Activated naive CD4-positive, alpha-beta T cell (primary cell): ENCODE results near the gene RASGRP4.

Source experiments
- DNase-seq, 4 experiments: peaks; one replicate each; lab custom pipeline; 2025; lab: John Stamatoyannopoulos, UW

Gene RASGRP4

DNA sequence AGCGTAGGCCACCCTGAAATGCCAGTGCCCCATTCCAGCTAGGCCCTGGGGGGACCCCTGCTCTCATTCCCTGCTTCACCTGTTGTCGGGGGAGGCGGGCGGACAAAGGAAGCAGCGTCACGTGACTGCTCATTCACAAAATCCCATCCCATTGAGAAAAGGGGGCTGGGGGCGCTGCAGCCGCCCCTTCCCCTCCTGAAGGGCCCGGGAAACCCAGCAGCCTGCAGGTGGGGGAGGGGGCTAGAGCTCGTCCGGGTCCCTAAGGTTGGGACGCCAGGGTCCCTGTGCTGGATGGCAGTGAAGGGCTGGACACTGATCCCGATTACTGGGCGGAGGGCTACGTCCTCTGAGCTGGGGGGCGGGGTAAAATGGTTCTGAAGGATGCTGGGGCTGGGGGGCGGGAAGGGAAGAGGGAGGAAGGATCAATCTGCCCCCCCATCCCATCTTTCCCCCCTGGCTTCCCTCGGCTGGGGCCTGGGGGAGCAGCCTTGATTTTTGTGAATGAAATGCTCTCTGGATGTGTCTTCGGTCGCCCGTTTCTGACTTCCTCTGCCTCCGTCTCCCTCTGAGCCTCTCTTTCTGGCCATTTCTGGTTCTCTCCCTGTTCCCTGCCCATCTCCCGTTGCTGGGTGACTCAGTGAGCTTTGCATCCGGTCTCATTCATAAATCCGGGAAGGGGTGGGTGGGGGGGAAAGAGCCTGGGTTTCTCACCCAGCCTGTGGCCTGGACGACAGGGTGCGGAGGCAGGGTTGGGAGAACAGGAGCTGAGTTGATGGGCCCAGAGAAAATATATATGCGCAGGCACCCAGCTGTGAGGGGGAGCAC lies 36.7 kb downstream of the RASGRP4 start:
- DNase-seq, result peak in 1 of 4 experiments; percentile 15

DNA sequence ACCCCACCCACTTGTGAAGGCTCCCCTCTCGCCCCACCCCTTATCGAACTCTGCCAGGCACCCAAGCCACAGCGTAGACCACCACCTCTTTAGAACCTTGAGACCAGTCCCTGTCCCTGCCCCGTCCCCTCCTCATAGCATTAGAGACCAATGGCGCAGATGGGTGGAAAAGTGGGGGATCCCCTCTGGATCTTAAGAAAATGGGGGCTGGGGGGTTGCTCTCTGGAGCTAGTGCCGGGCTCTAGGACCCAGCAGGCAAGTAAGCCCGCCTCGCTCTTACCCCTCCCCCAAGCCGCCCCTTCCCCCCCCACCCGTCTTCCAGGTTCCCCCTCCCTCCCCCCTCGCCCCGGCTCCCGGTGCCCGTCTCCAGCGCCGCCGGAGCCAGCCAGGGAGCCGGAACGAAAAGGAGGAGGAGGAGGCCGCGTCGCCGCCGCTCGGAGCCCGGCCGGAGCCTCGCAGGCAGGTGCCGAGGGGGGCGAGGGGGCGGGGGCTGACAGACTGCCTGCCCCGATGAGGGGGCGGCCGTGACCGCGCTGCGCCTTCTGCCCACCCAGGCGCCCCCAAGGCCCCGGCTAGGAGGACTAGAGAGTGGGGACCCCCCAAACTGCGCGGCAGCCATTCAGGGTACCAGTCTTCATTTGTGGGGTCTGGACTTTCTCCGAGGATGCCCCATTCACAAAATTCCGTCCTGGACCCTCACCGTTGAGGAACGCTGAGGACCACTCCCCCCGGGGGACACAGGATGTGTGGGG lies 37.5 kb downstream of the RASGRP4 start, which contains the start of gene SPRED3:
Gene SPRED3, plus strand, starts transcription at position 349 of the 752 bp plus-strand sequence. CDS start 1,606 bp downstream, outside the sequence.
- DNase-seq, result peak in 1 of 4 experiments; percentile 23

DNA sequence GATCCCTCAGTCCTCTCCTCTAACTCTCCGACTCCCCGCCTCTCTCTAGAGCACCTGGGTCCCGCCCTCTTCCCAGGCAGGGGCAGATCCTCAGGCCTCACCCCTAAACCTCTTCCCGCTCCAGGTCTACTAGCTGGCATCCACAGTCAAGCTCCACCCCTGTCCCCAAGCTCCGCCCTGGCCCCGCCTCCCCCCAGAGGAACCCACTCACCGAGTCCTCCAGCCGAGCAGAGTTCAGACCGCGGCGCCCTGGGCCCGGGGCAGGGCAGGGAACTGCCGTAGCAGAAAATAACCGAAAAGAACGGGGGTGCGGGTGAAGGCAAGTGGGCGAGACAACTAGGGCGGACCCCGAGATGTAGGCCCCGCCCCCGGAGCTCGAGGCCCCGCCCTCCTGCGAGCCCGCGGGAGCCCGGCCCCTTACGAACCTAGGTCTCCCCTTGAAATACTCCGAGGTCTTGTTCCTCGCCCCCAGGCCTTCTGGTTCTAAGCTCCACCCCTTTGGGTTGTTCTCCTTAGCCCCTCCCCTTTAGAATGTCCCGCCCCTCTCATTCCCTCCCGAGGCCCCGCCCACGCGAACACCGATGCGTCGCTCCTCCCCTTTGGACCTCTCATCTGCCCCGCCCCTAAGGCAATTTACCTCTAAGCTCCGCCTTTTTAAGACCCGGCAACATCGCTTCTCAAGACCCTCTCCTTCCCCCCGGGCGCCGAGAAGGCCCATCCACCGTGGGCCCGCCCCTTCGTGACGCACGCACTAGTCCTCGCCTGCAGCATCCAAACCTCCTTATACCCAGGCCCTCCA lies 38.3 kb downstream of the RASGRP4 start, which contains the start of gene GGN:
Gene GGN, minus strand, starts transcription at position 485 of the 799 bp plus-strand sequence. CDS start 773 bp downstream, outside the sequence.
- peak; percentile 30 to 67 (median 58) for DNase-seq

DNA sequence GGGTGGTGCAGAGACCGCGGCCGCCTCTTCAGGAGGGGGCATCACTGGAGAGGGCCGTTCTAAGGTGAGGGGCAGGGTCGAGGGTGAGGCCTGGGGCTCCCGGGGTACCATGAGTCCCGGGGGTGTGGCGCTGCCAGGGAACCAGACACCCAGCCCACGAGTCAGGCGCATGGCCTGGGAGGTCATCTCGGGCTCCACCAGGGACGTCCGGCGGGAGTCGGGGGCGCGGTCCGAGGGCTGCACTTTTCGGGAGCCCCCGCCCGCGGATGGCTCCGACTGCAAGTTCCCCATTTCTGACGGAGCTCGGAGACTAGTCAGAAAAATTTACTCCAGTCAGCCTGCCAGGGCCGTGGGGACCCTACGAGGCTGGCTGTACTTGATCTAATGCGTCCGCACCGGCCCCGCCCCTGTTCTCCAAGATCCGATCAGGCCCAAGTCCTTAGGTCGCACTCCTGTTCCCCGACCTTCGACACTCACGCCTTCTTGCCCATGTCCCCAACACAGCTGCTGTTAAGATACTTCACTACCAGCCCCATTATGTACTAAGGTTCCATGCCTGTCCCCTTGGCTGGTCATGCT lies 39.0 kb downstream of the RASGRP4 start:
- DNase-seq, result peak in 1 of 4 experiments; percentile 31

DNA sequence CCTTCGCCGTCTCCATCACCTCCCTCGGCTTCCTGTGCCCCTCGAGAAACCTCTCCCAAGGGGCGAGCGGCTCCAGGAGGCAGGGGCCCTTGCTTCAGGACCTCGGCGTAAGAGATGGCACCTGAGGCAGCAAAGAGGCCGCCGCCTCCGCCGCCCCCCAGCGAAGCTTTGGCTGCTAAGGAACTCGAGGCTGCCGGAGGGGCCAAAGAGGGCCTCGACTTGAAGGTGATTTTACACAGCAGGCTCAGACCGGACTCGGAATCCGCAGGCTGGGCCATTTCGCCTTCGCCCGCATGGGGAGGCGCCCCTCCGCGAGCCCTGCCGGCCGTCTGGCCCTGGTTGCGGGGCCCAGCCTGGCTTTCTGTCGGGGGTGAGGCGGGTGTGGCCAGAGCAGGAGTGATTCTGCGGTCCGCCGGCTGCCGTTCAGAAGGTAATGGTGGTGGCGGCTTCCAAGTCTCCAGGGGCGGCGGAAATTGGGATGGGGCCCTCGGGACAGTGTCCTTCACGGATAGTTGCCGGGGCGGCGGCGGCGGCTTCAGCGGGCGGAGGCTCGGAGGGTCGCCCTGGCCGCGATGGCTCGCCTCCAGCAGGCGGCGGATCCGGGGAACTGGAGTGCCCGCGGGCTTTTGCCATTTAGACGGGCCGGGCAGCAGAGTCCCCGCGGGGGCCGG lies 39.6 kb downstream of the RASGRP4 start:
- DNase-seq, result no peak

DNA sequence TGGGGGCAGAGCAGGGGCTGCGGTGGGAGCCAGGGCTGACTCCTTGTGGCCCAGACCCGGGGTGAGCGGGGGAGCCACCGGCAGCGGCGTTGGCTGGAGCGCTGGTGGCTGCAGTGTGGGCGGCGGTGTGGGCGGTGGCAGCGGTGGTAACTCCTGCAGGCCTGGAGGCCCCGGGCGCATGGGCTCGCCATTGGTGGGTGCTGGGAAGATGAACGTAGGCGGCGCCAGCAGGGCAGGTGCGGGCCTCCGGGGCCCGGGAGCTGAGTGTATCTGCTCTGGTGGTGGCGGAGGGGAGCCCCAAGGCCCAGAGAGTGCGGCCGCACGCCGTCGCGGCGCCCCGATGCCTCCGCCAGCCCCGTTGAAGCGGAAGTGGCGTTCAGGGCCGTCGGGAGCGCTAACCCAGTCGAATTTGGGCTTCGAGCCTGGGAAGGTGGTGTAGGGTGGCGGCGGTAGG lies 40.2 kb downstream of the RASGRP4 start:
- DNase-seq, result no peak

DNA sequence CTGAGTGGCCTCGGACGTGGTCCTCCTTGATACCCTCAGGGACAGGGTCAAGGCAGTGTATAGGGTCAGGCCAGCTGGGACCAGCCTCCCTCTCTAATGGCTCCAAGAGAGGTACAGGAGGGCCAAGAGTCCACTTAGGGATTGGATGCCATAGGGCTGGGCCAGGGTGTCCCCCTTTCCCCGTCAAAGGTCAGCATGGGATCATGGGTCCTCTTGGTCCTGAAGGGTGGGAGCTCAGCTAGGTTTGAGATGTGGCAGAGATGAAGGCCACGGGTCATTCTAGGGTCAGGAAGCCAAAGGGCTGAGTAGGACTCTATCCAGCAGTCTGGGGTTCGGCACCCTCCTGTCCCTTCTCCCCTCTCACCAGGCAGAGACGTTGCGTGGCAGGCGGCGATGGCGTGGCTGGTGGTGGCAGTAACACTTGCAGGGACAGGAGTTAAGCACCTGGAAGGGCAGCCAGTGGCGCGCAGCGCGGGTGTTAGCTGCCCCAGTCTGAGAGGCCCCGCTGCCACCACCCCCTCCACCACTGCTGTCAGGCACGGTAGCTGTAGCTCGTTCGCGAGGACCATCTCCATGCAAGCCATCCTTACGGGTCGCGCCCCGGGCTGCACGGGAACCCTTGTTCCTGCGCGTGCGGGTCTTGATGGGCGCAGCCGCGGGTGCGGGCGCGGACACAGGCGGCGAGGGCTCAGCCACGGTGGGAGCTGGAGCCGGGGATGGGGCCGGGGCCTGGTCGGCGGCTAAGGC lies 40.8 kb downstream of the RASGRP4 start:
- DNase-seq, result no peak

DNA sequence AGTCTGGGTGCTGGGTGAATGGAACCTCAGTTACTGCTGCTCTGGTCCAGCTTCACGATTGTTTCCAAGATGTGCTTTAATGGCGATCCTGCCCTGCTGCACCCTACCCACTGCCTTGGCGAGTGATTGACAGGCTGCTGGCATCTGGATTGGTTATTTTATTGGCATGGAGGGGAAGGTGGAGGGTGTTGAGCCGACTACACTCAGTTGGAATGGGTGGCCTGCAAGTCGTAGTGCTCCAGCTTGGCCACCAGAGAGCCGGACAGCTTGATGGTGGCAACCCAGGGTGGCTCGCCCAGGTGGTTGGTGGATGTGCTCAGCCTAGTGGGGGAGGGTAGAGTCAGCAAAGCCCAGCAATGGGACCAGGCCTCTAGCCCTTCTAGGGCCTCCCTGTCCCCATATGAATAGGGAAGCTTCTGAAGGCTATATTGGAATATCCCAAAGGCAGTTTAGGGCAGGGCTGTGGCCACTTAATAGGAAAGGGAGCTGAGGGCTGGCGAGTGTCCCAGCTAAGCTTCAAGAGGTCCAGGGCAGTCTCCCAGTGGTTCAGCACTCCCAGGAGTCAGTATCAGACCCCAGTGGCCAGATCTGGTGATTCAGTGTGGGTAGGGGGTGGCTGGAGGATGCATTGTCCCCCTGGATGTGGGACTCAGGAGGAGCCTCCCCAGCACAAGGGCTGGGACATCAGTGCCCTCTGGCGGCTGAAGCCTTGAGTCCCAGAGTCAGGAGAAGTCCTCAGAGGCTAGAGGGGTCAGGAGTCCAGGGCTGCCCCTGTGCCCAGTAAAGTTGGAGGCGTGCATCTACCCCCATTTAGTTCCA lies 41.6 kb downstream of the RASGRP4 start:
- no peak for DNase-seq

DNA sequence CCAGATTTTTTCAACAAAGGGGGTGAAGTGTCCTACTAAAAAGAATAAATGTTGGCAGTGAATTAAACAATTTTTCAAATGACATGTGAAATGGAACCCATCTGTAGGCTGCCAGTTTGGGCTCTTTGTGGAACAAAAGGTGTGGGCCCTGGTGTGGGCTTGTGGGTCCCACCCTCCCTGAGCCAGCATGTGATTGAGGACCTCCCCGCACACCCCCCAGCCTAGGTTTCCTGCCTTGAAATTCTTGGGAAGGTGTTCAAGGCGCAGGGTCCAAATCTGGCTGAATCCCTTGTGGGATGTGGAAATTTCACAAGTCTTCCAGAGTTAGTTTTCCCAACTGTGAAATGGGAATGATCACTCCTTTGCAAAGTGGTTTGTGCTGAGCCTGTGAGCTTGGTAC lies 42.3 kb downstream of the RASGRP4 start:
- DNase-seq, result no peak

DNA sequence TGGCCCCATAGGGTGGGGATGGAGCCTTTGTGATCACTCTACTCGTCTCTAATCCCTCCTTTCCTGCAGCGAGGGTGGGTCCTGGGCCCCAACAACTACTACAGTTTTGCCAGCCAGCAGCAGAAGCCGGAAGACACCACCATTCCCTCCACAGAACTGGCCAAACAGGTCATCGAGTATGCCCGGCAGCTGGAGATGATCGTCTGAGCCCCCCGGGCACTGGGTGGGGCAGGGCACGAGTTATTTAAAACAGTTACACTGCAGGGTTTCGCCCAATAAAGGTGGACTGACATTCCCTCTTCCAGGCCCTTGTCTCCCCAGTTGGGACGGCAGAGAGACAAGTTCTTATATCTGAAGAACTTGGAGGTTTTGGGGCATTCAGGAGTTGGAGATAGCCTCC lies 42.8 kb downstream of the RASGRP4 start:
- DNase-seq, result no peak

DNA sequence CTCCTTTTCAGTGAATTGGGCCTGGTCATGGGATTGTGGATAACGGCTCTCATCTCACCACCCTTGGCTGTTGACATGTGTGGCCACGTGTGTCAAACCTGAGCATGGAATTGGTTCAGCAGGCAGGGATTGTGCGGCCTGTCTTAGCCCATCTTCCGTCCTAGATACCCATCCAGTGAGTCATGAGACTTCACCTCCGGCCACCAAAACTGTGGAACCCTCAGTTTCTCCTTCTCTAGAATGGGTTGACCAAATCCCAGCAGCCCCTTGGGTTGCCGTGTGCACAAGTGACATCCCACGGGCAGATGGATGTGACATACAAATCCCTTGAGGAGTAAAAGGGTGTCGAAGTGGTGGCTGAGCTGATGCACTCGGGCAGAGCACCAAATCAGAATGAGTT lies 44.9 kb downstream of the RASGRP4 start:
- DNase-seq, result no peak

DNA sequence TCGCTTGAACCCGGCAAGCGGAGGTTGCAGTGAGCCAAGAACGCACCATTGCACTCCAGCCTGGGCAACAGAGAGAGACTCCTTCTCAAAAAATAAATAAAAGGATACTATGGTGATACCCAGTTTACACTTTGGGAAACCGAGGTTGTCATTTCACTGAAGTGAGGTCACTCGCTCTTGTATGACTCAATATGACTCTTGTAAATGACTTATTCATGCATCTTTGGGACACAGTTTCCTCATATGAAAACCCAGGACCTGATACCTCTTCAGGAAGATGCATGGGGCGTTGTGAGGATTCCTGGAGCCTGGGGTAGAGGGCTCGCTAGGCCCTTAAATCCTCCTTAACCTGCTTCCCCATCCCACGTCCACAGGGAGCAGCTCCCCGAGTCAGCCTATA lies 47.2 kb downstream of the RASGRP4 start:
- no peak for DNase-seq

DNA sequence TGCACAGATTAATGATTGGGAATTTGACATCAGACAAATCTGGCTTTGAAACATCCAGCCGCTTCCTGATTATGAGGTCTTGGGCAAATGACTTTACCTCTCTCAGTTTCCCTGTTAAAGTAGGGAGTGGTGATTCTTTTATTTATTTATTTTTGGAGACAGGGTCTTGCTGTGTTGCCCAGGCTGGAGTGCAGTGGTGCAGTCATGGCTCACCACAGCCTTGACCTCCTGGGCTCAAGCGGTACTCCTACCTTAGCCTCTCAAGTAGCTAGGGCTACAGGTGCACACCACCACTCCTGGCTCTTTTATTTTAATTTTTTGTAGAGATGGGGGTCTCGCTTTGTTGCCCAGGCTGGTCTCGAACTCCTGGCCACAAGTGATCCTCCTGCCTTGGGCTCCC lies 49.0 kb downstream of the RASGRP4 start:
- no peak for DNase-seq

DNA sequence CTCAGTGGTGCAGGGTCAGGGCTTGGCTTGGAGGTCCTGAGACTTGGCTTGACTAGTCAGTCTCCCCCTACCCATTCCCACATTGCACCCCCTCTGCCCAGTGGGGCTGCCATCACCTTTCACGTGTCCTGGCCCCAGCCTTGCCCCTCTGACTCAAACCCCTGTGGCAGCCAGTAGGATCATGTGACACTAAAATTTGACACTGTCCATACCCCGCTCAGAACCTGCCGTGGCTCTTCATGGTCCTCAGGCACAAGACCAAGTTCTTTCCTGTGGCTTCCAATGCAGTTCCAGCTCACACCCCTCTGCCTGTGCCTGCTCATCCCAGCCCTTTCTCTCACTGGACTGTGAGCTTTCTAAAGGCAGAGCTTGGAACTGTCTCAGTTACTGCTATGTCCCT lies 49.4 kb downstream of the RASGRP4 start:
- no peak for DNase-seq

DNA sequence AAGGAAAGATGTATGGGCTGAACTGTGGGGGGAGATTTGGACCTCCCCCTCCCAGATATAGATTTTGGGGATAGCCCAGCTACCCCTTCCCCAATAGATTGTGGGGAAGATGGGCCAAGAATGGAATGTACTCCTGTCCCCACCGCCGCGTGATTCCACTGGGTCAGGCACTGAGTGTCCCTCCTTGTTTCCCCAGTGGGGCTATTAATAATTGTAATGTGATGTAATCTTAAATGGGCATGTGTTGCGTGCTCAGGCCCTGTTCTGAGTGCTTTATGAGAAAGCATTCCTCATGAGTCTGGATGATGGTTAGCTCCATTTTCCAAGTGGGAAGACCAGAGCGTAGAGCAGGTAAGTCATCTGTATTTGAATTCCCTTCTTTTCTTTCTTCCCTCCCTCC lies 50.3 kb downstream of the RASGRP4 start:
- no peak for DNase-seq

DNA sequence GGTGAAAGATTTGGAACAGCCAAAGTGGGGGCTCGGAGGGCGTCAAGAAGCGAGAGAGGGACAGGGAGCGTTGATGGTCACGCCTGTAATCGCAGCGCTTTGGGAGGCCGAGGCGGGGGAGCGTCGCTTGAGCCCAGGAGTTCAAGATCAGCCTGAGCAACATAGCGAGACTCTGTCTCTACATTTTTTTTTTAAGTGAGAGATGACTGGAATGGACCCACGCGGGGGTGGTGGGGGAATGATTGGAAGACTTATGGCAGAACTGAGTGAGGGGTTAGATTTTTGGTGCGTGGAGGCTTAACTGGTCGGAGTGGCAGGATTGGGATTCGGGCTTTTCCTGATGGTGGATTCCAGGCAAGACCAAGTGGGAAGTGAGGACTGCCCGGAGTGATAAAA lies 50.9 kb downstream of the RASGRP4 start:
- no peak for DNase-seq

DNA sequence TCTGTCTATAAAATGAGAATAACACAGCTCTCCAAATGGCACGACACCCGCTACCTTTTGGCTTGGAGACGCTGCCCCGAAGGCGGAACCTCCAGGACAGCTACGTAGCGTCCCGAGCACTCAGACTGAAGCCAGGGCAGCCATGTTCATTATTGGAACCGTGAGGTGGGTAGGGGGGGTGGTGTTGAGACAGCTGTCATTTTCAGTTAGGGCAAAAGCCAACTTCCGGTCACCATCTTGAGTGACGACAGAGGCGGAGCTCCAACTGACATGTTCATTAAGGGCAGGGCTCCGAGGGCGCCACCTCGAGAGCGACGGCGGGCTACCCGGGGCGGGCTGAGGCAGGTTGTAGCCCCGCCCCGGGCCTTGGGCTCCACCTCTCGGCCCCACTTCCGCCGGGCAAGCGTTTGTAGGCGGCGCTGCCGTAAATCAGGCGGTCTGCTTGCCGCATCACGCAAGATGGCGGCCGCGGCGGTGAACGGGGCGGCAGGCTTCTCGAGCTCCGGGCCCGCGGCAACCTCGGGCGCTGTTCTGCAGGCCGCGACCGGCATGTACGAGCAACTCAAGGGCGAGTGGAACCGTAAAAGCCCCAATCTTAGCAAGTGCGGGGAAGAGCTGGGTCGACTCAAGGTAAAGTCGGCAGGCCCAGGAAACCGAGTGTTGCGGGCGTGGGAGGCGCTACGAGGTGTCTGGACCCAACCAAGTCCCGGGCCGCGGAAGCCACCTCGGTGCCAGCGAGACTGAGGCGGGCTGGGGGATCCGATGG lies 51.5 kb downstream of the RASGRP4 start, which contains the start of gene PSMD8:
Gene PSMD8, plus strand, starts transcription at position 240 of the 766 bp plus-strand sequence. Its CDS starts 31 bp downstream, at position 271.
- peak; percentile 93 to 97 (median 94) for DNase-seq

DNA sequence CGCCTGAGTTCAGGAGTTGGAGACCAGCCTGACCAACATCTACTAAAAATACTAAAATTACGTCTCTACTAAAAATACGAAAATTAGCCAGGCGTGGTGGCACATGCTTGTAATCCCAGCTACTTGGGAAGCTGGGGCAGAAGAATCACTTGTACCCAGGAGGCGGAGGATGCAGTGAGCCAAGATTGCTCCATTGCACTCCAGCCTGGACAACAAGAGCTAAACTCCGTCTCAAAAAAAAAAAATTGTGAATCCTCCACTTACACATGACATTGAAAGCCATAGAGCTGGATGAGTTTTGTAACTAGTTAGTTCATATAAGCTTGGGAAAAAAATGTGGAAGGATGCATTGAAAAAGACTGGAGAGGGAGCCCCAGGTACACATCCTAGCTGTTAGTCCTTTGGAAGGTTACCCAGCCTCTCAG lies 52.1 kb downstream of the RASGRP4 start:
- no peak for DNase-seq

DNA sequence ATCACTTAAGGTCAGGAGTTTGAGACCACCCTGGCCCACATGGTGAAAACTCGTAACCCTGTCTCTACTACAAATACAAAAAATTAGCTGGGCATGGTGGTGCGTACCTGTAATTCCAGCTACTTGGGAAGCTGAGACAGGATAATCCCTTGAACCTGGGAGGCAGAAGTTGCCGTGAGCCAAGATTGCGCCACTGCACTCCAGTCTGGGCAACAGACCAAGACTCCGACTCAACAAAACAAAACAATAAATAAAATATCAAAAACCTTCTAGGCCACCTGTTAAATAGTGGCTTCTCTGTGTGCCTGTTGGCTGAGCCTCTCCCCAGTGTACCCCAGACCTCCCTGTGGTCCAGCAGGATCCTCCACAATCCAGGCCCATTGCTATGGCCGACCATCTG lies 54.9 kb downstream of the RASGRP4 start:
- no peak for DNase-seq
